IPS DF 4.7 (cell line): ENCODE results near the gene SEMA3B.
"Not testable (repeated sequence)": the region's sequence is repeated elsewhere in the genome, so short reads cannot be mapped to it uniquely, and the experiment has no call there.

Experiments used
- DNase-seq: peaks from one replicate; pipeline ENCODE4 v3.0.0-alpha.2; 2013; ENCODE audit warnings: low spot score; ENCODE audit errors: extremely low read depth

The SEMA3B gene

DNA sequence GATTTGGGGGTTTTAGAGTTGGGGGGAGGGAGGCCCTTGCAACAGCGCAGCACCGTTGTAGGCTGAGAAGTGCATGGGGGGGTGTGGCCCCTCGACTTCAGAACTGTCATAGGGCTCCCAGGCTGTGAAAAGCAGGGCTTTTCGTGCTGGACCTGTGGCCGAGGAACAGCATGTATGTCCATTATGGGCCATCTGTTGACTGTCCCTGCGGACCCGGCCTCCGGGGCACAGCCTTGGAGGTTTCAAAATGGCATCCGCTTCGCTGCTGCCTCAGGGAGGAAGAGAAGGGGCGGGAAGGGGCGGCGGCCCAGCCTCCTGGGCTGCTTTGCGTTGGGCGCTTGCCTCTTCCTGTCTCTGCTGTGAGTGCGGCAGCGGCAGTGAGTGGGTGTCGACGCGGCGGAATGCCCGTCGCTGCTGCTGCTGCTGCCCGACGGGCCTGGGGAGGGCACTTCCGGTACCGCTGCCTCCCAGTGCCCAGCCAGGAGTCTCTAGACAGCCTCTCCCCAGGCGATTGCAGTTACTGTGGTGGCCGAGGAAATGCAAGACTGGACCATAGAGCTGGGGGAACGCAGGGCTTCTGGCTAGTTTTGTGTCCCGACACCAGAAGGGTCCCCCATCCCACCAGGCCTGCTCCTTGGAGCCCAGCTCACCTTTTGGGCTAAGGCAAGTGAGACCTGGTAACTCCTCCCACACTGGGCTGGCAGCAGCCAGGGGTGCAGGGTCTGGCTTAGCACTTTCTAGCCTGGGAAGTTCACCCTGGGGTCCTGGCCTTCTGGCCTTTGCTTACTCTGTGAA is 31.0 kb upstream of the SEMA3B start:
- no peak for DNase-seq

DNA sequence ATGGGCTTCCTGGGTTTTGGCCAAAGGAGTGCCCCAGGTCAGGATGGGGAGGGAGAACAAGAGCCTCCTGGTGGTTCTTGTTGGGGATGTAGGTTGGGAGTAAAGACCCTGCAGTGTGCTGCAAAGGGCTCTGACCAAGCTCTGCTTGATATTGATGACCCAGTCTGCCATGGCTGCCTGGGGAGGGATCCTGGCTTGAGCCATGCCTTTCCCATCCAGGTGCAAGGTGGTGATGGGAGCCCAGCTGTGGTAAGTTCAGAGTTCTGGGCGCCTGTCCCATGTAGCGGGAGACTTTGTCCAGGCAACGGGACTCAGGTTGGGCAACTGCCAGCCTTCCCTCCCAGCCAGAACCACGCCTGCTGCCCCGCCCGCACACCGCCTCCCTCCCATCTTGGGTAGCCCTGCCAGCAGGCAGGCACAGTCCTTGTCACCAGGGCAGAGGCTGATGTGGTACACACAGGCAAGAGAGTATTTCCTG is 30.4 kb upstream of the SEMA3B start:
- DNase-seq = no peak

DNA sequence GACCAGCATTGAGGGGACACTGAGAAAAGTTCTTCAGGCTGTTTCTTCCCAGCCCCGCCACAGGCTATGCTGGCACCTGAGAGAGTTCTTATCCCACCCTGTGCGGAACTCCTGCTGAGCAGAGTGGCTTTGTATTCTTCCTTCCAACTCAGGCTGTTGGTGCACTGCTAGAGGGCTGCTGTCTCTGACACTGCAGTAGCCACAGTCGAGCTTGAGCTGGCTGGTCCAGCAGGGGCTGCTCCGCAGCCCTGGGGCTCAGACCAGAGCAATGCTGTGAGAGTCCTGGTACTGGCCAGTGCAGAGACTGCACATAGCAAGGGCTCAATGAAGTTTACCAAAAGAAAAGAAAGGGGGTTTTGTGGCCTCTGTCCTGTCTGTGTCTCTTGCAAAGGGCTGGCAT is 29.3 kb upstream of the SEMA3B start:
- no peak for DNase-seq

DNA sequence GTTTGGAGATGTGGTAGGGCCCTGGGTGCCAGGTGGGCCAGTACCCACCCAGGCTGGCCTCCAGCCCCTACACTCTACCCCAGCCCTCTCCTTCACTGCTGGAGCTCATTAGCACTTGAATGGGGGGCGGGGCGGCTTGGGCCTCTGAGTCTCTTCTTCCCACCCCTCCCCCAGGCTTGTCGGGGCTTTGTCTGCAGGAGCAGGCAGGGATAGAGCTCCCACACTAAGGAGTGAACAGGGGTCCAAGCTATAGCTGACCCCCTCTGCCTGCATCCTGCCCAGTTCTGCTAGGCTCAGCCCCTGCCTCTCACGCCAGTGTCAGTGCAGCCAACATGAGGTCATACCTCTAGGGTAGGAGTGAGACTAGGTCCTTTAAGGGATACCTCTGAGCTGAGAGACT is 27.8 kb upstream of the SEMA3B start:
- DNase-seq = no peak

DNA sequence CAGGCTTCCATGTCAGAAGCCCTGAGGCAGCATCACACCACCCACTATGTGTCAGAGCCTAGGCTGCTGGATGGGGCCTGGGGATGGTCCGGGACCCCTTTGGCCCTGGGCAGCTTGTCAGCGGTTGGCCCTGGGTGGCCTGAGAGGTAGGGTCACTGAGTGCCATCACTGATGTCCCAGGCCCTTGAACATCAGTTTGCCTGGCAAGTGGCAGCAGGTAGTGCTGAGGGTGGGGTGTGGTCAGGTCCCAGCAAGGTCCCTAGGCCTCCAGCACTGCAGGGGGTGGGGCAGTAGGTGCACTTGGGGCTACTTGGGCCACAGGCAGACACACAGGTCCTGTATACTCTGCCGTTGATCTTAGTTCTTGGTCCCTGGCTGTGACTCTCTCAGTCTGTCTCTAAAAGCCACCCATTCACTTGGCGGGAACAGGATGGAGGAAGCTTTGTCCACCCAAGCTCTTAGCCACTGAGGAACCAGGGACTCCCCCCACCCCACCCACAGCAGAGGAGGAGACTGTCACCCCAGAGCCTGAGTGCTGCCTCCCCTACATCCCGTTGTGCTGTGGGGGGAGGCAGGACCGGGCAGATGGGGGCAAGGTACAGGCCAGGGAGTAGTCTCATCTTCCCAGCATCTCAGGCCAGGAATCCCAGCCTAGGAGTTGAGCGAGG is 27.1 kb upstream of the SEMA3B start:
- no peak for DNase-seq

DNA sequence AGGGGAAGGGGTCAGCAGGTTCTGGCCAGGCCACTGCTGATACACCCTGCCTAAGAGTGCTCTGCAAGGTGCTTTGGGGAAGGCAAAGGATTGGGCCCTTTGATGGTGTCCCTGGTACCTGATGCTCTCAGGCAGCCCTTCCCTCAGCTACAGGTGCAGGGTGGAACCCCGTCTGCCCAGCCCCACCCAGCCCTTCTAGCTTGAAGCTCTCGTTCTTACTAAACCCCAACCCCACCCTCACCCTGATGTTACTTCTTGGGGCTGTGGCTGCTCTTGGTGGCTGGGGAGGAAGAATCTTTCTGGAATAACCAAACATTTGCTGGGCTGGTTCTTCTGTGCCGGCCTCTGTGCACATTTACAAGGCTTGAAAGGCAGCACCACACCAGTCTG is 26.6 kb upstream of the SEMA3B start:
- no peak for DNase-seq

DNA sequence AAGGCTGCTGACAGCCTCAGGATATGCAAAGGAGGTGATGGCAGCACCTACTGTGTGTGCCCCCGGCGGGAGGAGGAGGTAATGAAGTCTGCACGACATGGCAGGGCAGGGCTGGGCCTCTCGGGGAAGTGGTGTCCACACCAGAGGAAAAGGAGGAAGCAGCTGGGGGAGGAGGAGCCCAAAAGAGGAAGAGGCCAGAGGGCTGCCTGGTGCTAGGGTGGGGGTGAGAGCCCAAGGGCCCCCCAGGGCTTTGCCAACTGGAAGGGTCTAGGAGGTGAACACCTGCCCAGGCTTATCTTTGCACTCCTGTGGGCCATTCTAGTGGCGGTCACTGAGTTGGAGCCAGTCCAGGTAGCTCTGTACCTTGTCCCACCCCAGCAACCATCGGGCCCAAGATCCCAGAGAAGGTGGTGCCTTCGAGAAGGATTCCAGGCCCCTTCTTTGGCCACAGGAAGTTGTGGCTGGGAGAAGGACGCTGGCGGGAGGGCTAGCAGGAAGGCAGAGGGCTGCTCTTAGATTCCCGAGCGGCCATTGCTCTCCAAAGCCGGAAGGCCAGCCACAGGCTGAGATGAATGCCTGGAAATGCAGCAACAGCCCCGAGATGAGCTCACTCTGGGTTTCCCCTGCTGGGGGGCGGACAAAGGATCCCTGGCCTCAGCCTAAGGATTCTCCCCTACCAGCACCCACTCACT is 25.9 kb upstream of the SEMA3B start:
- no peak for DNase-seq

DNA sequence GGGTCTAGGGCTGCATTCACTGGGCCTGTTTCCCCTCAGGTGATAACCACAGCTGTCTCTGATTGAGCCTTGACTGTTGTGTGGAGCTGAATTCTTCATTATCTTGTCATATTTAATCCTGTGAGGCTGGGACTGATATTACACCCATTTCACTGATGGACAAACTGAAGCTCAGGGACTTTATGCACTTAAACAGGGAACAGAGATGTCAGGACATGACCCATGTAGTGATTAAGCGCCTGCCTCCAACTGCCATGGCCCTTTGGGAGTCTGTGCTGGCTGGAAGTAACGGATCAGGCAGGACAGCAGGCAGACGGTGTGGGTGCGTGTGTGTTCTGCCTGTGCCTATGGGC is 25.4 kb upstream of the SEMA3B start:
- DNase-seq = no peak

DNA sequence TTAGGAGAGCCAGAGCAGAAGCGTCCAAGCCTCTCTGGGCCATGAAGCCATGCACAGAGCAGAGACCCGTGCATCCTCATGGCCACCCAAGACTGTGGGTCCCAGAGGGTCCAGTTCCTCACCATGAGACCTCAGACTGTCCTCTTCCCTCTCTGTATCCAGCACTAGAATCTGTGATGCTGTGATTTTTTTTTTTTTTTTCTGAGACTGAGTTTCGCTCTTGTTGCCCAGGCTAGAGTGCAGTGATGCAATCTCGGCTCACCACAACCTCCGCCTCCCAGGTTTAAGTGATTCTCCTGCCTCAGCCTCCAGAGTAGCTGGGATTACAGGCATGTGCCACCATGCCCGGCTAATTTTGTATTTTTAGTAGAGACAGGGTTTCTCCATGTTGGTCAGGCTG is 24.1 kb upstream of the SEMA3B start:
- not testable (repeated sequence) for DNase-seq

DNA sequence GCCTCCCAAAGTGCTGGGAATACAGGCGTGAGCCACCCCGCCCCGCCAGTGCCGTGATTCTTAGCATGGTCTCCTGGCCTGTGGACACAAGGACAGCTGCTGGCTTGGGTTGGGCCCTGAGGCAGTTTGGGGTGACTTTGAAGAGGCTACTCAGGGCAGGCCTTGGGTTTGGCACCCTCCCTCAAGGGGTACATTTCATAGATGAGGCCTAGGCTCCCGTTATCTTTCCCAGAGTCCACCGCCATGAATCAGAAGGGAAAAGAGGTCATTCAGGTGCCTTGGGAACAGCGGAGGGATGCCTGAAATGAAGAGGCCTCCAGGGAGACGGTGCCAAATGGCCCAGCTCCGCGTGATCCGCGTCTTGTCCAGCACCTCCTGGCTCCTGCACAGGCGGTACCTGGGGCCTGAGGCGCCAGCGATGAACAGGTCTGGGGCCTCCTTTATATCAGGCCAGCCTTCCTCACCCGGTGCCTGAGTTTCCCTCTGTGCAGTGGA is 23.6 kb upstream of the SEMA3B start:
- no peak for DNase-seq

DNA sequence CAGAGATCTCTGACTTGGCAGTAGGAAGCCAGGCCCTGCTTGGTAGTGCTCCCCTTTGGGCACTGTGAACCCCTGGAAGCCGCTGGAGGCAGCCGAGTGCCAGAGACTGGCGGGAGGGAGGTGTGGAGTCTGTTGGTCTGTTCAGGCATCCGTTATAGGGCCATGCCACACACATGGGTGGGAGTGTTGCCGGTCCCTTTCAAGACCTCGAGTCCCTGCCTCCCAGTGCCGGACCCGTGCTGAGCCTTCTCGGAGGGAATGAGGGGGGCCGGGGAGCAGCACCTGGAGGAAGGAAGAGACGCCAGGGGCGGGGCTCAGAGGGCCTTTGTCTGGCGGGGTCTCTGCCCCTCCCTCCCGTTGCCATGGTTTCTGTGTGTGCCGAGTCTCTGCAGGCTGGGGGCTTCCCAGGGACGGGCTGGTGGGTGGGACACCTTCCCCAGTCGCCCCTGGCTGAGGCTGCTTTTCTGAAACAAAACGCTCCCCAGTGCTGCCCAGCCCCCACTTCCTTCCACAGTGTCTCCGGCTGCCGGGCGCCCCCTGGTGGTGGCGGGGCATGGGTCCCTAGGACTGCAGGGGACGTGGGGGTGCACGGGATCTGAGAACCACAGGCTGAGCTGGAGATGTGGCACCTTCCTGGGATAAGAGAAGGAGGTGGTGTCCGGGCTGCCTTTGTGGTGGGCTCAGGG is 23.0 kb upstream of the SEMA3B start:
- no peak for DNase-seq

DNA sequence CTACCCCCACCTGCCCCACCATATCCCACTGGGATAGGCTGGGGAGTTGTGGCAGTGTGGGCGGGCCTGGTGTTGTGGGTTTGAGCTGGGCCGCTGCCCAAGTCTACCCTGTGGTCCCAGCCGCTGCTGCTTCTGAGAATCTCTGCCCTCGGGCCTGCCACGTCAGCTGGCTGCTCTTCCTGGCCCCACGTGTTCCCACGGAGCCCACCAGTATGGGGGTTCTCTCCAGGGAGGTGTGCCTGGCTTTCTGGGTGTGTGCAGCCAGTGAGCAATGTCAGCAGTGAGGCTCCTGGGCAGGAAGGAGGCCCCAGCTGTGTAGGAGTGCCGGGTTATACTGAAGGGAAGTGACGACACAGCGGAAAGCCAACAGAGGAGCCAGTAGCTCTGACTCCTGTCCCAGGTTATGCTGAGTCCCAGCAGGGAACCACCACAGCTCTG is 22.4 kb upstream of the SEMA3B start:
- no peak for DNase-seq

DNA sequence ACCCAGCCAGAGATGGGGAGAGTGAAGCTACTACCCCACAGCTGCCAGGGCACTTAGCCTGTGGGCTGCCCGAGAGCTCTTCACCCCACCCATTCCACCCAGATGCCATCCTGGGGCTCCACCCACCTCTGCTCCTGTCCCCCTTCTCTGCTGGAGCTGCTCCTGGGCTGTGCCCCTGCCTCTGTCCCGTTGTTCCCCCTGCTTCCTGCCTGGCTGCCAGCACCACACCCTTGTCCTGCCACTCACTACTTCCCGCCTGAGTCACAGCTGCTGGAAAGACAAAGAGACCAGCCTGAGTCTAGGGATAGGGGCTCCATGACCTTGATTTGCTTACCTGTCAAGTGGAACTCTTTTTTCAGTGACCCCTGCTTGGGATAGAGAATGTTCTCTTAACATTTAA is 20.6 kb upstream of the SEMA3B start:
- DNase-seq = no peak

DNA sequence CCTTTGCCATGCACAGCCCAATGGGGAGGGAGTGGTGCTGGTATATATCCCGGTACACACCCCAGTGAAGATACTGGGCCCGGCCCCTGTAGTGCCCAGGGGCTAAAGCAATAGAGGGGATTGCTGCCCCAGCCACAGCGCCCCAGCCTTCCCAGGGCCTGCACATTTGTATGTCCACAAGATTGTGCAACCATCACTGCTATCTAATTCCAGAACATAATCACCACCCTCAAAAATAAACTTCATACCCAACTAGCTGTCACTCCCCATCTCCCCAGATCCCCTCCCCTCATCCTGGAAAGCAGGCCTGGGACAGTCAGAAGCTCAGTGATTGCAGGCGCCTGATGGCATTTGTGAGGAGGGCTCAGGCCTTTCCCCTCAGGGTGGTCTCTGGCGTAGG is 19.5 kb upstream of the SEMA3B start:
- no peak for DNase-seq

DNA sequence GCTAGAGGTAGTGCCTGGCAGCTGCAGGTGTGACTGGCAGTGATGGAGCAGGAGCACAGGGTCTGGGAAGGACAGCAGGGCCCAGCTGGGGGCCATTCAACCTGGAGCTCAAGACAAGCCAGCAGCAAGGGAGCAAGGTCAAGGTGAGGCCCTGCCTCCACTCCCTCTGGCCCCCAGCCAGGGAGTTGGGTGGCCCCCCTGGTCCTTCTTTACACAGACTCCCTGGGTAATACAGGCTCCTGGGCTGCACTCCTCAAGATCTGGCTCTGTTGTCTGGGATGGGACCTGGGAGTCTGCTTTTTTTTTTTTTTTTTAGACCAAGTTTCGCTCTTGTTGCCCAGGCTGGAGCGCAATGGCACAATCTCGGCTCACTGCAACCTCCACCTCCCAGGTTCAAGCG is 18.4 kb upstream of the SEMA3B start:
- DNase-seq = no peak

DNA sequence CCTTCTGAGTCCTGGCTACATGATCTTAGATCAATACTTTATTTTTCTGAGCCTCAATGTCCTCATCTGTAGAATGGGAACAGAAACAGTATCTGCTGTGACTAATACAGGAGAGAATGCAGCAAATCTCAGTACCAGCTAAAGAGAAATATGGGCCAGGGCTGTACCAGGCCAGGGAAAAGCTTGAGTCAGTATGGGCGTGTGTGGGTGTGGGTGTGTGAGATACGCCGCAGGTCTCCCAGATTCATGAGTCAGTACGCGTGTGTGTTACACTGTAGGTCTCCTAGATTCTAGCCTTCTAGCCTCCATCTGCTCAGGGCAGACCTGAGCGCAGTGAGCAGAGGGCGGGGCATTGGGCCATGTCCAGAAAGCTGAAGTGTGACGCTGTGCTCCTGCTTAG is 17.7 kb upstream of the SEMA3B start:
- no peak for DNase-seq

DNA sequence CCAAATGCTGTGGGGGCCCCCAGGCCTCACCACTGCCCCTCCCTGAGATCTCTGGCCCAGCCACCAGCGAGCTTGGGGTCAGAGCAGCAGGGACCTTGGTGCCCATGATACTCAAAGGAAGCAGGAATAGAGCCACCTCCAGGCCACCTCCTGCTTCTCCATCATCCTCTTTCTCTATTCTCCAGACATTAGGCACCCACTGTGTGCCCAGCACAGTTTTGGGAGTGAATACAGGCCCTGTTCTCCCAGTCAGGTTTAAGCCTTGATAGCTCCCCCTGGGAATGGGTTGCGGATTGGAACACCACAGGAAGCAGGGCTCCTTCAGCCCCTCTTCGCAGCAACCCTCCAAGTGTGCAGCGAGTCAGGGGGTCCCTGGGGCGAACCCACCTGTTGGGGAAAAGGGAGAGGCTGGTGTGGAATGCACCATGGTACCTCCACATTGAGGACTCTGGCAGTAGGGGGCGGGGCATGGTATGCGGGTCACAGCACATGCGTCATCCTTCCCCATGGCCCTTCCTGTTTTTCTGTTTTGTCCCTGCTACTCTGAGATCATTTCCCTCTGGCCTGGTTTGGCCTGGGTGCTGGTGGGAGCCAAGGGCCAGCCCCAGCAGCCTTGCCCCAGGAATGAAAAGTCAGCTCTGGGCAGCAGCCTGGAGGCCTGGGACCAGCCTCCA is 14.2 kb upstream of the SEMA3B start:
- DNase-seq = no peak

DNA sequence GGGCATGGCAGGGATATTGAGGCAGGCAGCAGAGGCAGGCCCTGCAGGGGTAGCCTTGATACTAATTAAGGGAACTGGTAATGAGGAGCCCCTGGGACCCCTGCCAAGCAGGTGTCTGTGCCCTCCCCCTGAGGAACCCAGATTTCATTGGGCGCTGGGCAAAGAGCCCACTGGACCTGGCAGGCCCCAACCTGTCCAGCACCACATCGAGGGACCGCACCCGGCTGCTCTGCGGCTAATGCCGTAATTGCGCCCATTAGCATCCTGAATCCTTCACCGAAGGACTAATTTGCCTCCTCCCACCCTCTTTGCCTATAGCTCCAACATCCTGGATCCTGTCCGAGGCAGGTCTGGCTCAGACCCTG is 13.7 kb upstream of the SEMA3B start:
- DNase-seq = no peak

DNA sequence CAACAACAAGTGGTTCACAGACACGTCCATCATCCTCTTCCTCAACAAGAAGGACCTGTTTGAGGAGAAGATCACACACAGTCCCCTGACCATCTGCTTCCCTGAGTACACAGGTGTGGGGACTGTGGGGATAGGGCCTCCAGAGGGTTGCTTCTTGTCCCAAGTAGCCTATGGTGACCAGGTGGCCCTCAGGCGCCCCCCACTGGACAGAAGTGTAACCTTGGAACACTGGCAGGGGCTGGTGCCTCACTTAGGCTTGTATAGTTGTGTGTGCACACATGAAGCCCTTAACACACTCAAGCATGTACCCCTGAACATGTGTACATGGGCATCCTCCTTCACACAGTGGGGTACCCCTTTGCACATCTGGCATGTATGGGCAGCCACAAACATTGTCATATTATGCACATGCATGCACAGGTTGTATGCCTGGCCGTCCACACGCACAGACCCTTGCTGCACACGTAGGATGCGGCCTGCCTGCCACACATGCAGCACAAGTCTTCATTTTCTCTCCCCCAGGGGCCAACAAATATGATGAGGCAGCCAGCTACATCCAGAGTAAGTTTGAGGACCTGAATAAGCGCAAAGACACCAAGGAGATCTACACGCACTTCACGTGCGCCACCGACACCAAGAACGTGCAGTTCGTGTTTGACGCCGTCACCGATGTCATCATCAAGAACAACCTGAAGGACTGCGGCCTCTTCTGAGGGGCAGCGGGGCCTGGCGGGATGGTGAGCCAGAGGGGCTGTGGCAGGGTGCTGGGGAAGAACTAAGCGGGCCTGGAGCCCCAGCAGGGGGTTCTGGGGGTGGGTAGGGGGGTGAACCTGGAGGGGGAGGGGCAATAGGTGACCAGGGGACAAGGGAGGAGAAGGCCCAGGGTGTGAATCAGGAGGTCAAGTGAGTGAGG is 11.7 kb upstream of the SEMA3B start:
- no peak for DNase-seq

DNA sequence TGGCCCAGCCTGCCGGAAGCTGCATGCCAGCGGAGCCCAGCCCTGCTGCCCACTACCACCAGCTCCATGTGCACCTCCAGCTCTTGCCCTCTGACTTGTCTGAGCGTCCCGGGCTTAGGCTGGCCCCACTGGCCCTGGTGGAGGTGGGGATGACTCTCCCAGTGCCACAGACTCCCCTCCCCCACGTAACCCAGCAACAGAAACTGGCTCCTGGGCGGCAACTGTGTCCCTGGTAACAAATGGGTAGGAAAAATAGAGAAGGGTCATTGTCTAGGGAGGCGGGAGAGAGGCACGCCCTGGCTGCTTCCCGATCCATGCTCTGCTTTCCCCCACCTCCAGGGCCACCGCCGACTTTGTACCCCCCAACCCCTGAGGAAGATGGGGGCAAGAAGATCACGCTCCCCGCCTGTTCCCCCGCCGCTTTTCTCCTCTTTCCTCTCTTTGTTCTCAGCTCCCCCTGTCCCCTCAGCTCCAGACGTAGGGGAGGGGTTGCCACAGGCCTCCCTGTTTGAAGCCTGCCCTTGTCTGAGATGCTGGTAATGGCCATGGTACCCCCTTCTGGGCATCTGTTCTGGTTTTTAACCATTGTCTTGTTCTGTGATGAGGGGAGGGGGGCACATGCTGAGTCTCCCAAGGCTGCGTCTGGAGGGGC is 10.8 kb upstream of the SEMA3B start:
- DNase-seq = no peak
